Breast epithelium (tissue), 3 donors: Measurements from ENCODE around the gene ITGAL.

Experiments
- POLR2A ChIP-seq: fragments of 450-650 bp; IDR thresholded peaks from one replicate; pipeline ENCODE4 v1.6.1; 2016; ENCODE audit warnings: antibody characterized with exemption, mild to moderate bottlenecking, moderate library complexity
- POLR2AphosphoS5 ChIP-seq, 3 donors: sonication (generic); formaldehyde crosslinking; IDR thresholded peaks; one replicate each; pipeline ENCODE4 v1.6.1; 2017; ENCODE audit warnings: antibody characterized with exemption in 3 of 3
- TF ChIP-seq, protein P1 (sequence below), 3 donors: fragments of 450-650 bp; IDR thresholded peaks; one replicate each; pipeline ENCODE4 v1.5.1; 2016 to 2017; ENCODE audit warnings: antibody characterized with exemption in 3 of 3, mild to moderate bottlenecking in 3 of 3, moderate library complexity in 3 of 3

DNA sequence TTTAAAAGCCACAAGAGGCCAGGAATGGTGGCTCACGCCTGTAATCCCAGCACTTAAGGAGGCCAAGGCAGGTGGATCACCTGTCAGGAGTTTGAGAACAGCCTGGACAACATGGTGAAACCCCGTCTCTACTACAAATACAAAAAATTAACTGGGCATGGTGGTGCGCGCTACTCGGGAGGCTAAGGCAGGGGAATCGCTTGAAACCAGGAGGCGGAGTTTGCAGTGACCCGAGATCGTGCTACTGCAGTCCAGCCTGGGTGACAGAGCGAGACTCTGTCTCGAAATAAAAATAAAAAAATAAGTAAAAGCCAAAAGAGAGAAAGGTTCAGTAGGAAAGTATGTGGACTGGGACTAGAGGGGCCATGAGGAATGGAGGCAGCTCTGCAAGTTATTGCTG lies 13.1 kb upstream of the ITGAL start:
- TF ChIP-seq, protein P1, sequence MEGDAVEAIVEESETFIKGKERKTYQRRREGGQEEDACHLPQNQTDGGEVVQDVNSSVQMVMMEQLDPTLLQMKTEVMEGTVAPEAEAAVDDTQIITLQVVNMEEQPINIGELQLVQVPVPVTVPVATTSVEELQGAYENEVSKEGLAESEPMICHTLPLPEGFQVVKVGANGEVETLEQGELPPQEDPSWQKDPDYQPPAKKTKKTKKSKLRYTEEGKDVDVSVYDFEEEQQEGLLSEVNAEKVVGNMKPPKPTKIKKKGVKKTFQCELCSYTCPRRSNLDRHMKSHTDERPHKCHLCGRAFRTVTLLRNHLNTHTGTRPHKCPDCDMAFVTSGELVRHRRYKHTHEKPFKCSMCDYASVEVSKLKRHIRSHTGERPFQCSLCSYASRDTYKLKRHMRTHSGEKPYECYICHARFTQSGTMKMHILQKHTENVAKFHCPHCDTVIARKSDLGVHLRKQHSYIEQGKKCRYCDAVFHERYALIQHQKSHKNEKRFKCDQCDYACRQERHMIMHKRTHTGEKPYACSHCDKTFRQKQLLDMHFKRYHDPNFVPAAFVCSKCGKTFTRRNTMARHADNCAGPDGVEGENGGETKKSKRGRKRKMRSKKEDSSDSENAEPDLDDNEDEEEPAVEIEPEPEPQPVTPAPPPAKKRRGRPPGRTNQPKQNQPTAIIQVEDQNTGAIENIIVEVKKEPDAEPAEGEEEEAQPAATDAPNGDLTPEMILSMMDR (IDR thresholded peaks at IDR 0.05): no peak
- TF ChIP-seq POLR2A (no peak), POLR2AphosphoS5 (IDR thresholded peaks at IDR 0.05) (no peak)
